GM19468 (cell line): ENCODE measurements around the gene TSPAN17.
"Not testable (repeated sequence)": the region's sequence is repeated elsewhere in the genome, so short reads cannot be mapped to it uniquely, and the experiment has no call there.

ENCODE experiments used
- ATAC-seq: cut with Tn5 transposase; IDR thresholded peaks from one replicate; pipeline ENCODE4 v1.9.1; 2021; ENCODE audit warnings: mild to moderate bottlenecking, moderate library complexity, moderate number of reproducible peaks; ENCODE audit not compliant: unreplicated experiment; ENCODE audit errors: extremely low read depth

The TSPAN17 gene

GRCh38 chr5:176697934-176698538, 50.8 kb downstream of the TSPAN17 start:
- ATAC-seq = no peak

GRCh38 chr5:176699446-176699845, 52.2 kb downstream of the TSPAN17 start:
- not testable (repeated sequence) for ATAC-seq

GRCh38 chr5:176700239-176700847, 53.1 kb downstream of the TSPAN17 start:
- no peak for ATAC-seq

- no peak for ATAC-seq
These were observed 55.7 kb downstream of the TSPAN17 start for GRCh38 chr5:176702671-176703641.

GRCh38 chr5:176703857-176704256, 56.6 kb downstream of the TSPAN17 start:
- no peak for ATAC-seq

- ATAC-seq = no peak
These were observed 57.1 kb downstream of the TSPAN17 start for GRCh38 chr5:176704355-176704754.

GRCh38 chr5:176704817-176705216, 57.5 kb downstream of the TSPAN17 start:
- no peak for ATAC-seq
